ENCODE results near the gene MTMR12.

DNA sequence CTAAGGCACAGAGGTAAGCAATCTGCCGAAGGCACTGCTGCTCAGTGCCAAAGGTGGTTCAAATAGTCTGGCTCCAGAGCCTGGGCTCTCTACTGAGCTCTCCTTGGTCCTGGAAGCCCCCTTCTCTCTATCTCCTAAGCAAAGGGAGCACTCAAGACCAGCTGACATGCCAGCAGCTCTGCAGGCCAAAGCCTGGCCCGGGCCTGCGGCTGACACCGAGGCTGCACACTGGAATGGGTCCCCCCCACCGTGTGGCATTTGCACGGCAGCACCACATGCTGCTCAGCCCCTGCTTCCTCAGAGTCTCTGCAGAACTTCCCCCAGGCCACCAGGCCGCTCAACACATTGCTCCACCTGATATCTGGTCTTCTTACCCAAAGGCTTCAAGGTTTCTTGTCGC lies 80.8 kb downstream of the MTMR12 start:
- TF ChIP-seq TCF12 (IDR thresholded peaks at IDR 0.05; ENCODE audit: low read depth, low read length) (no peak), HDGF (IDR thresholded peaks at IDR 0.05) (no peak), CTCF (IDR thresholded peaks at IDR 0.05 in 2 of 3, conservative IDR thresholded peaks at IDR 0.05 in 1 of 3; ENCODE audit: control insufficient read depth in 2 of 3, extremely low read depth in 1 of 3, insufficient read depth in 1 of 3, low read depth in 3 of 3, low read length in 3 of 3) (no peak), RELA (IDR thresholded peaks at IDR 0.05; ENCODE audit: borderline replicate concordance, partially characterized antibody) (no peak), CREB1 (IDR thresholded peaks at IDR 0.05; ENCODE audit: low read depth) (no peak), POLR2AphosphoS5 (IDR thresholded peaks at IDR 0.05; ENCODE audit: low read length) (no peak), WRNIP1 (IDR thresholded peaks at IDR 0.05; ENCODE audit: borderline replicate concordance, low read depth, low read length) (no peak), ETV6 (conservative IDR thresholded peaks at IDR 0.05 in 1 of 2, IDR thresholded peaks at IDR 0.05 in 1 of 2; ENCODE audit: borderline replicate concordance in 1 of 2, low read depth in 1 of 2) (no peak), NRF1 (conservative IDR thresholded peaks at IDR 0.05; ENCODE audit: low read depth, low read length) (no peak), ZSCAN29 (IDR thresholded peaks at IDR 0.05) (no peak), RCOR1 (conservative IDR thresholded peaks at IDR 0.05; ENCODE audit: low read depth, low read length) (no peak)
- TF ChIP-seq, protein P1, sequence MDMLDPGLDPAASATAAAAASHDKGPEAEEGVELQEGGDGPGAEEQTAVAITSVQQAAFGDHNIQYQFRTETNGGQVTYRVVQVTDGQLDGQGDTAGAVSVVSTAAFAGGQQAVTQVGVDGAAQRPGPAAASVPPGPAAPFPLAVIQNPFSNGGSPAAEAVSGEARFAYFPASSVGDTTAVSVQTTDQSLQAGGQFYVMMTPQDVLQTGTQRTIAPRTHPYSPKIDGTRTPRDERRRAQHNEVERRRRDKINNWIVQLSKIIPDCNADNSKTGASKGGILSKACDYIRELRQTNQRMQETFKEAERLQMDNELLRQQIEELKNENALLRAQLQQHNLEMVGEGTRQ (IDR thresholded peaks at IDR 0.05; ENCODE audit: borderline replicate concordance, low read depth, low read length) = no peak
